Fibroblast of skin of left biceps (primary cell): ENCODE results near the gene SLC34A2.
"Not testable (repeated sequence)": the region's sequence is repeated elsewhere in the genome, so short reads cannot be mapped to it uniquely, and the experiment has no call there.

Experiments used
- DNase-seq, 2 experiments: peaks; one replicate each; pipeline ENCODE4 v3.0.0-alpha.2; 2013; ENCODE audit warnings: low read depth in 2 of 2

The SLC34A2 gene

GRCh38 chr4:25654971-25655963 lies at the start of gene SLC34A2:
SLC34A2 (plus strand) TSS chr4:25655851; CDS start chr4:25662501, 6,650 bp downstream.
- DNase-seq = no peak

- no peak for DNase-seq
Observed at GRCh38 chr4:25608644-25609043, 47.0 kb upstream of the SLC34A2 start.

- no peak for DNase-seq
Observed at GRCh38 chr4:25609976-25610375, 45.7 kb upstream of the SLC34A2 start.

GRCh38 chr4:25613613-25614012 lies 42.0 kb upstream of the SLC34A2 start:
- DNase-seq = not testable (repeated sequence)

- DNase-seq = no peak
Observed at GRCh38 chr4:25614807-25615206, 40.8 kb upstream of the SLC34A2 start.

GRCh38 chr4:25621027-25621930 lies 34.4 kb upstream of the SLC34A2 start:
- no peak for DNase-seq

- no peak for DNase-seq
Observed at GRCh38 chr4:25624616-25625015, 31.0 kb upstream of the SLC34A2 start.

- no peak for DNase-seq
Observed at GRCh38 chr4:25628451-25628850, 27.2 kb upstream of the SLC34A2 start.

GRCh38 chr4:25632135-25632534 lies 23.5 kb upstream of the SLC34A2 start:
- no peak for DNase-seq

- no peak for DNase-seq
Observed at GRCh38 chr4:25633541-25633940, 22.1 kb upstream of the SLC34A2 start.

- DNase-seq = no peak
Observed at GRCh38 chr4:25635501-25635900, 20.1 kb upstream of the SLC34A2 start.

GRCh38 chr4:25637581-25638220 lies 17.9 kb upstream of the SLC34A2 start:
- no peak for DNase-seq

GRCh38 chr4:25638221-25638601 lies 17.4 kb upstream of the SLC34A2 start:
- no peak for DNase-seq

GRCh38 chr4:25638806-25639205 lies 16.8 kb upstream of the SLC34A2 start:
- no peak for DNase-seq

- DNase-seq = no peak
Observed at GRCh38 chr4:25650311-25650710, 5.3 kb upstream of the SLC34A2 start.

GRCh38 chr4:25651682-25652081 lies 4.0 kb upstream of the SLC34A2 start:
- DNase-seq = no peak

GRCh38 chr4:25654031-25654970 lies 1.4 kb upstream of the SLC34A2 start:
- no peak for DNase-seq

GRCh38 chr4:25656031-25656430 lies 380 bp downstream of the SLC34A2 start:
- DNase-seq = no peak

GRCh38 chr4:25658357-25658771 lies 2.7 kb downstream of the SLC34A2 start:
- no peak for DNase-seq

GRCh38 chr4:25658777-25659176 lies 3.1 kb downstream of the SLC34A2 start:
- DNase-seq = no peak

GRCh38 chr4:25661441-25661840 lies 5.8 kb downstream of the SLC34A2 start:
- DNase-seq = not testable (repeated sequence)
